Sigmoid colon (tissue), 7 donors: ENCODE data around the gene ZNF284. TPM values are rescaled to one million over a fixed set of nuclear protein-coding genes. Genes with fewer than 3 reads are reported as not detected.

ENCODE experiments used
- DNase-seq: peaks from one replicate; pipeline ENCODE4 v3.0.0-alpha.2; 2019
- H3K27ac ChIP-seq, 4 donors: fragments of 200-600 bp; sonication (generic); one replicate each; pipeline ENCODE4 v1.5.1; 2016 to 2019; ENCODE audit warnings: mild to moderate bottlenecking in 1 of 4
- H3K27me3 ChIP-seq, 3 donors: fragments of 200-600 bp; sonication (generic); one replicate each; pipeline ENCODE4 v1.5.1; 2019; ENCODE audit warnings: mild to moderate bottlenecking in 1 of 3
- H3K36me3 ChIP-seq, 4 donors: fragments of 200-600 bp; sonication (generic); one replicate each; pipeline ENCODE4 v1.5.1; 2016 to 2019
- H3K4me1 ChIP-seq, 4 donors: fragments of 200-600 bp; sonication (generic); one replicate each; pipeline ENCODE4 v1.5.1; 2017 to 2019
- H3K4me3 ChIP-seq, 4 donors: fragments of 200-600 bp; sonication (generic); one replicate each; pipeline ENCODE4 v1.5.1; 2017 to 2019; ENCODE audit warnings: mild to moderate bottlenecking in 2 of 4, moderate library complexity in 1 of 4
- H3K9me3 ChIP-seq, 4 donors: fragments of 200-600 bp in 3 of 4; sonication (generic) in 3 of 4; one replicate each; pipeline versions ENCODE4 v1.5.1 to v1.6.1; 2013 to 2019
- CTCF ChIP-seq, 4 experiments: fragments of 450-650 bp in 3 of 4; fragments of 200-600 bp in 1 of 4; IDR thresholded peaks; one replicate each; pipeline ENCODE4 v1.5.1; 2016 to 2019; ENCODE audit warnings: antibody characterized with exemption in 4 of 4, mild to moderate bottlenecking in 3 of 4, moderate library complexity in 2 of 4
- EP300 ChIP-seq, 4 donors: sonication (generic); formaldehyde crosslinking; IDR thresholded peaks; one replicate each; pipeline ENCODE4 v1.6.1; 2017; ENCODE audit warnings: antibody characterized with exemption in 4 of 4
- POLR2A ChIP-seq, 2 donors: fragments of 450-650 bp; IDR thresholded peaks; one replicate each; pipeline ENCODE4 v1.6.1; 2016; ENCODE audit warnings: antibody characterized with exemption in 2 of 2, mild to moderate bottlenecking in 2 of 2, moderate library complexity in 2 of 2
- POLR2AphosphoS5 ChIP-seq, 4 donors: sonication (generic); formaldehyde crosslinking; IDR thresholded peaks; one replicate each; pipeline ENCODE4 v1.6.1; 2017; ENCODE audit warnings: antibody characterized with exemption in 4 of 4
- WGBS, 2 donors: extraction: QIAGEN DNeasy Blood & Tissue Kit; methylation state at CpG; one replicate each; pipeline ENCODE4 v1.1.7; 2013; 5-methylcytosine and 5-hydroxymethylcytosine counted together
- intact Hi-C: fragments of 100-400 bp; cut with DNase I; formaldehyde crosslinking; loops from one replicate; pipeline ENCODE4 v1.15.1; 2023
- polyA plus RNA-seq, 3 donors: library from polyadenylated mRNA; stranded (reverse); fragments of 200-250 nt; gene quantifications; one replicate each; pipeline ENCODE4 v1.2.3, GENCODE V29; 2013
- total RNA-seq, 4 donors: library from RNA; depleted of rRNA; stranded (reverse); fragments of >200 nt; gene quantifications; one replicate each; pipeline ENCODE4 v1.1.0, GENCODE V29; 2016
- donor health status: healthy with polysubstance abuse.
- donor health status: Bipolar disorder and iron deficiency.
- donor health status: healthy.

Gene ZNF284
- total and polyA plus RNA-seq, 7 donors = 0.46 to 3.6 (median 1.8) TPM

GRCh38 chr19:44055870-44056269 lies 16.1 kb upstream of the ZNF284 start:
- no peak for TF ChIP-seq POLR2AphosphoS5 (IDR thresholded peaks at IDR 0.05)
- no peak for TF ChIP-seq CTCF (IDR thresholded peaks at IDR 0.05)
- no peak for TF ChIP-seq POLR2A (IDR thresholded peaks at IDR 0.05)
- TF ChIP-seq EP300 (IDR thresholded peaks at IDR 0.05) = no peak
- H3K27me3 ChIP-seq = no peaks in the 10 kb centered on the region
- H3K36me3 ChIP-seq = peaks cover 0 to 46% (median 25%) of the 10 kb centered on the region in 4 donors
- 95 to 97% methylated on average over 5 of the region's 5 CpGs for WGBS, 2 donors
- intact Hi-C loops = no loop called here
- H3K27ac ChIP-seq = no peak overlapping the region
- no peak for DNase-seq
- H3K4me1 ChIP-seq = peaks cover 0 to 17% (median 13%) of the 10 kb centered on the region in 4 donors
- no peak overlapping the region for H3K4me3 ChIP-seq
- H3K9me3 ChIP-seq = no peaks in the 10 kb centered on the region

GRCh38 chr19:44059229-44059628 lies 12.7 kb upstream of the ZNF284 start:
- WGBS, 2 donors = 76 to 95% methylated on average over 2 of the region's 2 CpGs
- Histone ChIP-seq H3K4me1 (no peaks in the 10 kb centered on the region), H3K4me3 (no peak overlapping the region), H3K27ac (no peak overlapping the region), H3K27me3 (no peaks in the 10 kb centered on the region), H3K36me3 (peaks cover 22 to 80% (median 55%) of the 10 kb centered on the region in 4 donors), H3K9me3 (peaks cover 0 to 4% (median 2%) of the 10 kb centered on the region in 4 donors)
- TF ChIP-seq POLR2AphosphoS5 (IDR thresholded peaks at IDR 0.05) (no peak), EP300 (IDR thresholded peaks at IDR 0.05) (no peak), CTCF (IDR thresholded peaks at IDR 0.05) (no peak), POLR2A (IDR thresholded peaks at IDR 0.05) (no peak)
- intact Hi-C loops = no loop called here
- DNase-seq = no peak

- Histone ChIP-seq H3K27me3 (no peaks in the 10 kb centered on the region), H3K27ac (no peak overlapping the region), H3K36me3 (peaks cover 27 to 83% (median 65%) of the 10 kb centered on the region in 4 donors), H3K4me1 (no peaks in the 10 kb centered on the region), H3K4me3 (no peak overlapping the region), H3K9me3 (peaks cover 6 to 16% (median 8%) of the 10 kb centered on the region in 4 donors)
- intact Hi-C loops = no loop called here
- WGBS, 2 donors = 91 to 92% methylated on average over 1 of the region's 1 CpG
- TF ChIP-seq EP300 (IDR thresholded peaks at IDR 0.05) (no peak), POLR2AphosphoS5 (IDR thresholded peaks at IDR 0.05) (no peak), CTCF (IDR thresholded peaks at IDR 0.05) (no peak), POLR2A (IDR thresholded peaks at IDR 0.05) (no peak)
- no peak for DNase-seq
Observed at GRCh38 chr19:44061038-44061437, 10.9 kb upstream of the ZNF284 start.

- WGBS, 2 donors = 59 to 86% methylated on average over 3 of the region's 3 CpGs
Observed at GRCh38 chr19:44066305-44066704, 5.7 kb upstream of the ZNF284 start.

More at GRCh38 chr19:44066305-44066704, 5.7 kb upstream of the ZNF284 start:
- Histone ChIP-seq H3K27me3 (no peaks in the 10 kb centered on the region), H3K9me3 (peaks cover 21 to 35% (median 27%) of the 10 kb centered on the region in 4 donors), H3K36me3 (peaks cover 28 to 63% (median 54%) of the 10 kb centered on the region in 4 donors), H3K4me3 (no peak overlapping the region), H3K27ac (no peak overlapping the region), H3K4me1 (peaks cover 0 to under 1% (median 0%) of the 10 kb centered on the region in 4 donors)
- no peak for DNase-seq
- no peak for TF ChIP-seq CTCF (IDR thresholded peaks at IDR 0.05)
- TF ChIP-seq POLR2A (IDR thresholded peaks at IDR 0.05) = no peak
- TF ChIP-seq POLR2AphosphoS5 (IDR thresholded peaks at IDR 0.05) = no peak
- no peak for TF ChIP-seq EP300 (IDR thresholded peaks at IDR 0.05)
- intact Hi-C loops = no loop called here
